ENCODE data around the gene RLF.

DNA sequence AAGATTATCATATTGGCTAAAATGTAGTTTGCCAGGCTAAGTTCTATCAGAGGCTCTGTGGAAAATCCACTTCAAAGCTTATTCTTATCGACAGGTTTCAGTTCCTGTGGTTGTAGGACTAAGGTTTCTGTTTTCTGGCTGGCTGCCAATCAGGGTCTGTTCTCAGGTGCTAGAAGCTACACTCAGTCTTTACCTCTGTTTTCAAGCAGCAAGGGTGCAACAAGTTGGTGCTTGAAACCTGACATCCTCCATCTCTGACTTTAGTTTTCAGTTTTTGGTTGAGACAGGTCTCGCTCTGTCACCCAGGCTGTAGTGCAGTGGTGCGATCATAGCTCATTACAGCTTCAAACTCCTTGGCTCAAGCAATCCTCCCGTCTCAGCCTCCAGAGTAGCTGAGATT, 71.3 kb downstream of the RLF start:
- TF ChIP-seq POLR2AphosphoS5 (IDR thresholded peaks at IDR 0.05; ENCODE audit: low read depth, low read length) (no peak), TAF1 (IDR thresholded peaks at IDR 0.05; ENCODE audit: borderline replicate concordance, insufficient read depth, low read length) (no peak), SIN3A (IDR thresholded peaks at IDR 0.05; ENCODE audit: borderline replicate concordance, insufficient read depth, low read length) (no peak), FOXP2 (optimal IDR thresholded peaks at IDR 0.05; ENCODE audit: borderline replicate concordance, extremely low read depth, extremely low read length, insufficient read depth) (no peak)
- TF ChIP-seq, protein P1, sequence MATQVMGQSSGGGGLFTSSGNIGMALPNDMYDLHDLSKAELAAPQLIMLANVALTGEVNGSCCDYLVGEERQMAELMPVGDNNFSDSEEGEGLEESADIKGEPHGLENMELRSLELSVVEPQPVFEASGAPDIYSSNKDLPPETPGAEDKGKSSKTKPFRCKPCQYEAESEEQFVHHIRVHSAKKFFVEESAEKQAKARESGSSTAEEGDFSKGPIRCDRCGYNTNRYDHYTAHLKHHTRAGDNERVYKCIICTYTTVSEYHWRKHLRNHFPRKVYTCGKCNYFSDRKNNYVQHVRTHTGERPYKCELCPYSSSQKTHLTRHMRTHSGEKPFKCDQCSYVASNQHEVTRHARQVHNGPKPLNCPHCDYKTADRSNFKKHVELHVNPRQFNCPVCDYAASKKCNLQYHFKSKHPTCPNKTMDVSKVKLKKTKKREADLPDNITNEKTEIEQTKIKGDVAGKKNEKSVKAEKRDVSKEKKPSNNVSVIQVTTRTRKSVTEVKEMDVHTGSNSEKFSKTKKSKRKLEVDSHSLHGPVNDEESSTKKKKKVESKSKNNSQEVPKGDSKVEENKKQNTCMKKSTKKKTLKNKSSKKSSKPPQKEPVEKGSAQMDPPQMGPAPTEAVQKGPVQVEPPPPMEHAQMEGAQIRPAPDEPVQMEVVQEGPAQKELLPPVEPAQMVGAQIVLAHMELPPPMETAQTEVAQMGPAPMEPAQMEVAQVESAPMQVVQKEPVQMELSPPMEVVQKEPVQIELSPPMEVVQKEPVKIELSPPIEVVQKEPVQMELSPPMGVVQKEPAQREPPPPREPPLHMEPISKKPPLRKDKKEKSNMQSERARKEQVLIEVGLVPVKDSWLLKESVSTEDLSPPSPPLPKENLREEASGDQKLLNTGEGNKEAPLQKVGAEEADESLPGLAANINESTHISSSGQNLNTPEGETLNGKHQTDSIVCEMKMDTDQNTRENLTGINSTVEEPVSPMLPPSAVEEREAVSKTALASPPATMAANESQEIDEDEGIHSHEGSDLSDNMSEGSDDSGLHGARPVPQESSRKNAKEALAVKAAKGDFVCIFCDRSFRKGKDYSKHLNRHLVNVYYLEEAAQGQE (IDR thresholded peaks at IDR 0.05; ENCODE audit: insufficient read depth in 1 of 2, low read depth in 2 of 2, low read length in 2 of 2), result no peak

All from PFSK-1 (cell line).